Lower leg skin (tissue), 4 donors: ENCODE data around the gene WBP2NL. TPM values are rescaled to one million over a fixed set of nuclear protein-coding genes. Genes with fewer than 3 reads are reported as not detected.
"Not testable (repeated sequence)": the region's sequence is repeated elsewhere in the genome, so short reads cannot be mapped to it uniquely, and the experiment has no call there.

Experiments
- DNase-seq, 2 donors: peaks; one replicate each; pipeline ENCODE4 v3.0.0-alpha.2; 2019; ENCODE audit warnings: low spot score in 2 of 2
- H3K4me3 ChIP-seq: fragments of 200-600 bp; sonication (generic); 2 replicates; pipeline ENCODE4 v1.5.1; 2017; ENCODE audit warnings: mild to moderate bottlenecking, low read depth; ENCODE audit not compliant: poor library complexity, severe bottlenecking
- CTCF ChIP-seq, 3 donors: fragments of 450-650 bp; IDR thresholded peaks; one replicate each; pipeline ENCODE4 v1.5.1; 2016; ENCODE audit warnings: antibody characterized with exemption in 3 of 3, mild to moderate bottlenecking in 3 of 3, moderate library complexity in 2 of 3
- POLR2A ChIP-seq, 2 donors: fragments of 450-650 bp; IDR thresholded peaks; one replicate each; pipeline ENCODE4 v1.6.1; 2016 to 2017; ENCODE audit warnings: antibody characterized with exemption in 2 of 2, mild to moderate bottlenecking in 1 of 2, moderate library complexity in 1 of 2
- WGBS, 2 donors: methylation state at CpG; one replicate each; pipeline ENCODE4 v1.1.5; 2018; 5-methylcytosine and 5-hydroxymethylcytosine counted together
- intact Hi-C: fragments of 100-400 bp; cut with DNase I; formaldehyde crosslinking; loops from one replicate; pipeline ENCODE4 v1.15.0; 2023; ENCODE audit warnings: low total_unique reads
- total RNA-seq, 4 donors: library from RNA; depleted of rRNA; stranded (reverse); fragments of >200 nt; gene quantifications; one replicate each; pipeline ENCODE4 v1.1.0, GENCODE V29; 2016

Gene WBP2NL
- total RNA-seq, 4 donors from 2014 or later: 1.4 to 2.0 (median 1.8) TPM

GRCh38 chr22:42066937-42067336 lies 68.3 kb downstream of the WBP2NL start:
- TF ChIP-seq CTCF (IDR thresholded peaks at IDR 0.05) (no peak), POLR2A (IDR thresholded peaks at IDR 0.05) (no peak)
- intact Hi-C loops: no loop called here
- H3K4me3 ChIP-seq: no peak overlapping the region
- 95 to 99% methylated on average over 10 of the region's 10 CpGs for whole genome bisulfite sequencing, 2 donors
- peak in 1 of 2 donors; percentile 76 for DNase-seq

DNA sequence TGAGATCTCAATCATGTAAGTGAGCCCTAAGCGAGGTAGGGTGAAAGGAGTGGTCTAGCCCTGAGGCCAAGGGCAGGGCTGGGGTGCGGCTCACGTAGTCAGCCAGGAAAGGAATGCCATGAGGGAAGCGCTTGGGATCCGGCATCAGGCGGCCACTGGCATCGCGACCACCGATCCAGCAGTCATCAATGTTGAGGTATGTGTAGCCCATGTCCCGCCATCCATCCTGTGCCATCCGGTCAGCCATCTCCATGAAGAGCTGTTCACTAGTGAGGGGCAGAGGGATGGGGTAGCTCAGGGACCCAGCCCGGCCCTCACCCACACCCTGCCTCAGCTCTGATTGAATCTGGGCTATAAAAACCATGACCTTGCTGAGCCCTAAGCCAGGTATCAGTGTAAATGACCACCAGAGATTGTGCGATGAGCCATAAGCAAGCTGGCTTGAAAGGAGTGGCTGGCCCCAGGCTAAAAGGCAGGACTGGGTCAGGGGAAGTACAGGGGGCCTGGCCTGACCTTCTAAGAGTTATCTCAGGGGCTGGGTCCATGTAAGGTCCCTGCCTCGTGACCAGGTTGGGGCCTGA lies 69.2 kb downstream of the WBP2NL start:
- no peak for TF ChIP-seq CTCF (IDR thresholded peaks at IDR 0.05)
- TF ChIP-seq POLR2A (IDR thresholded peaks at IDR 0.05): no peak
- peak in 1 of 2 donors; percentile 67 for DNase-seq
- intact Hi-C loops: no loop called here
- WGBS, 2 donors: 70 to 83% methylated on average over 12 to 14 of the region's 14 CpGs
- H3K4me3 ChIP-seq: no peak overlapping the region

GRCh38 chr22:42068291-42068690 lies 69.7 kb downstream of the WBP2NL start:
- TF ChIP-seq CTCF (IDR thresholded peaks at IDR 0.05): no peak
- no peak for TF ChIP-seq POLR2A (IDR thresholded peaks at IDR 0.05)
- H3K4me3 ChIP-seq: no peak overlapping the region
- WGBS, 2 donors: 86 to 98% methylated on average over 4 of the region's 4 CpGs
- DNase-seq: peak in 1 of 2 donors; percentile 59
- intact Hi-C loops: no loop called here

- peak in 1 of 2 donors; percentile 50 for DNase-seq
- intact Hi-C loops: no loop called here
- H3K4me3 ChIP-seq: peak overlapping the region; percentile 33
- no peak for TF ChIP-seq POLR2A (IDR thresholded peaks at IDR 0.05)
- no peak for TF ChIP-seq CTCF (IDR thresholded peaks at IDR 0.05)
- 13 to 17% methylated on average over 19 of the region's 19 CpGs for WGBS, 2 donors
Observed at GRCh38 chr22:42069801-42070516, 71.4 kb downstream of the WBP2NL start.

DNA sequence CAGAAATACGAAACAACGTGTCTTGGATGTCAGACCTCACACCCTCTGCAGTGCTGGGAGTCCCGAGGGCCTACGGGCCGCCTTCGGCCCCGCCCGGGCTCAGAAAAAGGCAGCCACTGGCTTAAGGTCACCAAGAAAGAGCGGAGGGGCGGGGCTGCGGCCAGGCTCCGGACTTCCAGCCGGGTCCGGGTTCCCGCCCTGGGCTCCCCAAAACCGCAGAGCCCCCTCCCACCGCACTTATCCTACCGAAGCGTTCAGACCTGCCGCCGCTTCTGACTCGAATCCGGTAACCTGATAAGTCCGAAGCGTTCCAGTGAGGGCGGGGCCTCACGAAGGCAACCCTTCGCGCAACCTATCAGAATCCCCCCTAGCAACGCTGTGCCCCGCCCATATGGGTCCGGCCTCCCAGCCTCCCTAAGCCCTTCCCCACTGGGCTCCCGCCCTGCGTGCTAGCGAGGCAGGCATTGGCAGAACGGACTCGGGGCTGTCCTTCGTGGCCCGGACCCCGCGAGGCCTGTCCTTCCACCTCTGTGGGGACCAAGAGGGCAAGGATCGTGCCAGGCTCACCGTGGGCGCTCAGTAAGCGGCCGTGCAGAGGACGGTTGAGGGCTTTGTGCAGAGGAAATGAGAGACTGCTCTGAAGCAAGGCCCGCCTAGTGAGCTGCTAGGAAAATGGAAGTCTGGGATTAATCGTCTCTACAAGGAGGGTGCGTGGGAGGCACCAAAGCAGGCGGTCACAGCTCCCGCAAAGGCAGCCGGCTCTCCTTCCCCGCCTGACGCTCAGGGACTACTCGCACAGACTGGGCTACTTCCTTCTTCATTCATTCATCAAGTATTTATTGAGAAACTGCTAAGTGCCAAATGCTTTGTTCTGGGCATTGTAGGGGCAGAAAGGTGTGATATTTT lies 72.2 kb downstream of the WBP2NL start, which contains the start of gene NAGA:
Gene NAGA, minus strand, starts transcription at position 296 of the 906 bp plus-strand sequence. CDS start 515 bp downstream, outside the sequence.
- DNase-seq: peak; percentile 95 to 99
- WGBS, 2 donors: 0% methylated on average over 42 to 48 of the region's 56 CpGs
- TF ChIP-seq CTCF (IDR thresholded peaks at IDR 0.05) (no peak), POLR2A (IDR thresholded peaks at IDR 0.05) (no peak)
- H3K4me3 ChIP-seq: peak within 1 kb of the TSS; percentile 33
- intact Hi-C loops: no loop called here

GRCh38 chr22:42071508-42071907 lies 72.9 kb downstream of the WBP2NL start:
- intact Hi-C loops: not testable (repeated sequence)
- DNase-seq: peak in 1 of 2 donors; percentile 57

More at GRCh38 chr22:42071508-42071907, 72.9 kb downstream of the WBP2NL start:
- not testable (repeated sequence) for H3K4me3 ChIP-seq
- 62 to 63% methylated on average over 7 of the region's 7 CpGs for WGBS, 2 donors
